Measurements from ENCODE around the gene BNC1.
"Not testable (repeated sequence)": the region's sequence is repeated elsewhere in the genome, so short reads cannot be mapped to it uniquely, and the experiment has no call there.

BNC1 gene

DNA sequence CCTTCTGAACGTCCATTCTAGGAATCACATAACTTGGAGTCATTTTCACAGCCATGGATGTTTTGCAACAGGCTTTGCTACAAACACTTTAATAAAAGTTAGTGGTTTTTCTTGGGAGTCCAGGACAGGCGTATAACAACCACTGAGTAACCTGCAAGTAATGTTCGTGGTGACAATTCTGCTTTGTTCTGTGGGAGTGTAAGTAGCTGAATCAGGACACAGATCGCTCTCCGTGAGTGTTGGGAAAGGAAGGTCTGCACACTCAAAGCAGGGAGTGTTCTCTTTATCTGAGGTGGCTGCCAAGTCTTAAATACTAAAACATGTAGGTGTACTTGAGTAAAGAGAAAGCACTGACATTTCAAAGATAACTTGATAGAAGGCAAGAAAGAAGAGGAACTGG lies 7.9 kb upstream of the BNC1 start:
- no peak for DNase-seq

DNA sequence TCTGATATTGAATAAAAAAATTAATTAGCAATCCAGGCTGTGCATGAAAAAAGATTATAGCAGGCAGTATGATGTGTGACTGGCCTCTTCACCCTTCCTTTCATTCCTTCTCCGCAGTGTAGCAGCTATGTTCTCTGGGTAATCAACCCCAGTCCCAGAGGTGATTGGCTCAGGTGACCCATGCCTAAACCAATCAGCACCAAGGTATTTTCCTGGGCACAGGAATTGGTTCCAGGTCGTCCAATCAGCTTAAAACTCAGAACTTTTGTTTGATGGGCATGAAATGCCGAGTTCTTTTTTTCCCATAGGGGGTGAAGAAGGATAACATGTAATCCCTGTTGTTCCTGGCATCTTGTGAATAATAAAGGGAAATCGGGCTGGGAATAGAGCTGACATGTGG lies 5.8 kb upstream of the BNC1 start:
- no peak for DNase-seq

DNA sequence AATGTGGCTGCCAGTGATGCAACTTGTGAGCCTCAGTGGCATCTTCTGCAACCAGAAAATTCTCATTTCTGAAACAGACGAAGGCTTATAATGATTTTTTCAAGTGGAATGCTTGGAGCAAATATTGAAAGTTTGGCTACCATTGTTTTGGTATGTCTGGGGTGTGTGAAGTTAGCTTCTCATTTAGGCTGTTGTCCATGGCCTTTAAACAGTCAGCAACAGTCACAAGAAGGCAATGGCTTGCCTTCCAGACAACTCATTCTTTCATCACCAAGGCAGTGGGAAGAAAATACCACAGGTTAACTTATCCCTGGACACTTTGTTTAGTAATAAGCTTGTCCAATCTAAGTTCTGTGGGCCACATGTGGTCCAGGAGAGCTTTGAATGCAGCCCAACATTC lies 4.7 kb upstream of the BNC1 start:
- no peak for DNase-seq

DNA sequence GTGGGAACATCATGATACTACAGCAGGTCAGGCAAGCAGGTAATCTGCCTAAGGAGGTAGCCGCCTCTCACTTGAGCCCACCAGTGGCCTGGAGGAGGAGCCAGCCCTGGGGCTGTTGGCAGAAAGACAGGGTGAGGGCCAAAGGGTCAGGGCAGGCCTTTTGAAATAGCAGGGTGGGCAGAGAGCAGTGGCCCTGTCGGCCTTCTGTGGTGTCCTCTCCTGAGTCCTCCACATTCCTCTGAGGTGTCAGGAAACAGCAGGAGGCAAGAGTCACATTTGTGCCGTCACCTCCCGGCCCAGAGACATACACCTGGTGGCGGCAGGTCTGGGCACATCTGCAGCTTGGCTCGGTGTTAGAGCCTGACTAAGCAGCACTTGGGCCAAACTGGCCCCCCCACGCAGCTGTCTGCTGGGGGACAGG lies 3.9 kb upstream of the BNC1 start:
- no peak for DNase-seq

DNA sequence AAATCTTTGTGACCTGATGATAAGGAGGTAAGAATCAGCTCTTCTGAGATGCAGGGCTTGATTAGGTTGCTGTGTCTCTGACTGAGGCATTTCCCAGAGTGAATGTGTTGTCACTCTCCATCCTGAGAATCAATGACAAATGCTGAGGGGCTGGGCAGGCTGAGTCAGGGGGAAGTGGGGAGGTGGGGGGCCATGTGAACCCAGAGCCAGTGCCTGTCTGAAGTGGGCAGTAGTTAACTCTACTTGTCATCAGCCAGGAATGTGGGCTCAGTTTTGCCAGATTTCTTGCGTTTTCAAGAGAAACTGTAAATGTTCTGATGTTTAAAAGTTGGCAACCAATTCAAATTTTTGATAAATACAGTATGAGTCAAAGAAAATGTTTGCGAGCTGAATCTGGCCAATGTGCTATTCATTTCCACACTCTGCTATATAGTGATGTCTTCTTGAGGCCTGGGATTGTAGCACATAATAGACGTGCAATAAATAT lies 3.1 kb upstream of the BNC1 start:
- DNase-seq, result no peak

DNA sequence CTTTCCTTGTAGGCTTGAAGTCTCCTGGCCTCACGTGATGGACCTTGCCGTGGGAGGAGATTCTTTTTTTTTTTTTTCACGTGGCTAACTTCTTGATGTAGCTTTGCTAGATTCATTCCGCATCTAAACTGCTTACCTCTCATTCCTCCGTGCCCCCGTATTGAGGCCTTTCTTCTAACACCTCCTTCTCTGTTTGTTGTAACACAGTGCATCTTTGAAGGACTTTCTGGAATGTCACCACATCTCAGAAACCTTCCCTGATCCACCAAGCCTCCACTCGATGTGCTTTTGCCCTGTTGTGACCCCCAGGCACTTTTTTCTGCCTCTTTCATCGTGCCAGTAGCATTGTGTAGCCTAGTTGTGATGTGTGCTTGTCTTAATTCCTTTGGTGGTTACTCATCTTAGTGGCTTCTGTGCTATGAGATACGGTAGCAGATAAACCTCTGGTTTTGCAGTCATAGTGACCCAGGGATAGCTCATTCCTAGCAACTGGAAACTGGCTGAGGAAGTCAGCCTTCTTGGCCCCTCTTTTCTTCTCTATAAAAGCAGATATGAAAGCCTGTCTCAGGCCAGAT lies 1.6 kb upstream of the BNC1 start:
- DNase-seq, result no peak

DNA sequence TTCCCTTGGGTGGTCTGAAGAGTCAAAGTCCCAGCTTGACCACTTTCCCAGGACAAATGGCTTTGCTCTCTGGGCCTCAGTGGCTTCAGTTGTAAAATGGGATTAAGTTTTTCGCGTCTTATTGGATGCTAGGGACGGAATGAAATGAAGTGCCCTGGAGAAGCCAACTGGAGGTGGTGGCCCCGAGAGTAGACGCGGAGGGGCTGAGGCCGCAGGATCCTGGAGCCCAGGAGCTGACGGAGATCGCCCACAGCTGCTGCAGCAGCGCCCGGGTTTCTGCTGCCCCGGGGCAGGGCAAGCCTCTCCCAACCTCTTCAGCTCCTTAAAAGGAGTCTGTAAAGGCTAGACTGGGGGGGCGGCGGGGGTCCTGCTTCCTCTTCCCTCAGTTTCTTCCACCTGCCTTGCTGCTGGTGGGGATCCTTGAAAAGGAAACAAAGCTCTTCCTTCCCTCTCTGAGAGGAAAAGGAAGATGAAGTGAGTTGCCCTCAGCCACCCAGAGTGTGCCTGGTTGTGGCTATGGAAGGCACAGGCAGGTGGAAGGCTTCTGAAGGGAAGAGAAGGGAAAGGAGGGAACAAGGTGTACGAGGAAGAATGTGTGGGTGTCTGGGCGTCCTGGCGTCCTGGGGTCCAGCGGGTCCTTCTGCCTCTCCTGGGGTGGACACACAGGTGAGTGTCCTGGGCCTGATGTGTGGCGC lies 967 bp upstream of the BNC1 start:
- no peak for DNase-seq

DNA sequence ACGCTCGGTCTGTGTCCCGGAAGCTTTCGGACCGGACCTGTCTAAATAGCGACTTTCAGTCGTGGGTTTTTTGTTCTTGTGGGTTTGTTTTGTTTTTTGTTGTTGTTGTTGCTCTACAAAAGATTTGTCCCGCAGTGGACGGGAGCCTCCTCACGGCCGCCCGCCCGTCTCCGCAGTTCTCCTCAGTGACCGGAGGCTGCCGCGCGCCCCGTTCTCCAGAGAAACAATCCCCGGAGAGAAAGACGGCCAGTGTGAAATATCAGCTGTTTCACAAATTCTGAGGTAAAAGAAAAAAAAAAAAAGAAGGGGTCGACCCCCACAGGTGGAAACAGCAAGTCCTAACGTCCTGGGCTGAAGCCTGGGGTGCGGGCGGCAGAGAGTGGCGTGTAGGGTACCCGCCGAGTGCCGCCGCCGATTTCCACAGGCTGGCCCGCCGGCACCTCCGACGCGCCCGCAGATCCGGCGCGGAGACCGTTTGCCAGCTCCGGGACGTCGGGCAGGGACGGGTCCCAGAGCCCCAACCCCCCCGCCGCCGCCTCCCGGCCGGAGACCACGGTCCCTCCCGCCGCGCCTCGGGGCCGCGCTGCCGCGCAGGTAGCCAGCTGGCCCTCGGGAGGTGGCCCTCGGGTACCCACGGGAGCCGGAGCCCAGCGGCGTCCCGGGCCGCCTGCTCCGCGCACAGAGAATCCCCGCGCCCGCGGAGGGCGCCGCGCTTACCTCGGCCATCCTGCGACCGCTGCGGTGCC lies 478 bp downstream of the BNC1 start:
- DNase-seq, result no peak

DNA sequence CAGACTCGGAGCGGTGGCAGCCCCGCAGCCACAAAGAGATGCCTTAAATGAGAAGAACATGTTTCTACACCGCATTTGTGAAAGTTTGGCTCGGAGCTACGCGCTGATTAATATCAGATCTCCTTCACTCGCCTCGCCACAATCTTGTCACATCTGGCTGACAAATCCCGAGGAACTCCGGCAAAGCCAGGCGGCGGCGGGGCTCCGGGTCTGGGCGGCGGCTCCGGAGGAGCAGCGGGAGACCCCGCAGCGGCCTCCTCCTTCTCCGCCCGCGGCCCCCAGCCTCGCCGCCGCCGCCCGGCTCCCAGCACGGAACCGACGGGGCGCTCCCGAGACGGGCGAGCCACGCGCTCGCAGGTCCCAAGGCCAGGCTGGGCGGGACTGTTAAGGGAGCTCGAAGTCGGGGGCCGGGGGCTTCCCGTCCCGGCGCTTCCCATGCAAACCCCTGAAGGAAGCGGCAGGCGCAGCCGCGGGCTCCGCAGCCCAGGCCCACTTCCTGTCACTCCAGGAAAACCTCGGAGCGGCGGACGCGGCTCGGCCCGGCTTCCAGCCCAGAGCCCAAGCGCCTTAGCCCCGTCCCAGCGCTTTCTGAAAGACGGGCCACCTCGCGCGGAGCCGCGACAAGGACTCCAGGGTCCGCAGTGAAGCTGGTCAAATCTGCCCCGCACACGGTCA lies 1.2 kb downstream of the BNC1 start:
- no peak for DNase-seq

DNA sequence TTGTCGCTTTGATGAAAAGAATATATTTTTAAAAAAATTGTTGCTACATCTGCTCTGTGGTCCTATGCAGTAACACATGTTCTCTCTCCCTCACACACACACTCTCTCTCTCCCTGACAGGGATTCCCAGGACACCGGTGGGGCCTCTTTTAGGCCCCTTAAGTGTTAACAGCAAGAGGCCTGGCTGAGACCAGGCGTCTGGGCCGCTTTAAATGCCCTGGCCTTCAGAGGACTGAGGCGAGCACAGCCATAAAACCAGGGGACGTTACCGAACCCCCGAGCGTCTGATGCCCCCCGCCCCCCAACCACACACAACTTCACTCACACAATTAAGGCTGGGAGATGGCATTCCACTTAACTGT lies 1.7 kb downstream of the BNC1 start:
- DNase-seq, result no peak

DNA sequence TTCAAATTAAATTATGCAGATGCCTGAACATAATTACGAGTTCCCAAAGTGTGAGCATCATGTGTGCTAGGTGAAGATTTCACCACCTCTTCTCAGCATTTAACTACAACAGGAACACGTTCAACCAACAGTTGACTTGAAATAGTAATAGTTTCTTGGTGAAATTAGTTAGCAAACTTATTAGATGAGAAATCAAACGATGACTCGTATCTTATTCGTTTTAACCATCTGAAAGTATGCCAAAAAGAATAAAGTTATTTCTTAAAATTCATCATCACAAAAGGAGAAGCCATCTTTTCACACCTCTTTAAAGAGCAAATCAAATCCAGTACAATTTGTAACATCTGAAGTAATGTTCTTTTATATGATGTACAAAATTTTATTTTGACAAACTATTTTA lies 2.3 kb downstream of the BNC1 start:
- no peak for DNase-seq

DNA sequence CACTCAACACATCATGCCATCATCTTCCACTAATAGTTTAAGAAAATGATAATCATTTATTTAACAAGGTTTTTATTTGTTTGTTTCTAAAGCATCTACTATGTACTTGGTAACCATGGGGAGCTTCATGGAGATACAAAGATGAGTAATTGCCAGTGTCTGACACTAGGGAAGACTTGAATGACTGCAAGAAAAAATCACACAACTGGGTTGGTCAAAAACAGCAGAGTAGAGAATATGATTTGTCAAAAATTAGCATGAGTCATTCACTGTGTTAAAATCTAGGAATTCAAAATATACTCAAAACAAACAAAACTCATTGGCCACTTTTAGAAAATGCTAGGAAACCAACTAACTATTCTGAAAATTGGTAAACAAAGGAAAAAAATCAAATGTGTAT lies 6.3 kb downstream of the BNC1 start:
- no peak for DNase-seq

DNA sequence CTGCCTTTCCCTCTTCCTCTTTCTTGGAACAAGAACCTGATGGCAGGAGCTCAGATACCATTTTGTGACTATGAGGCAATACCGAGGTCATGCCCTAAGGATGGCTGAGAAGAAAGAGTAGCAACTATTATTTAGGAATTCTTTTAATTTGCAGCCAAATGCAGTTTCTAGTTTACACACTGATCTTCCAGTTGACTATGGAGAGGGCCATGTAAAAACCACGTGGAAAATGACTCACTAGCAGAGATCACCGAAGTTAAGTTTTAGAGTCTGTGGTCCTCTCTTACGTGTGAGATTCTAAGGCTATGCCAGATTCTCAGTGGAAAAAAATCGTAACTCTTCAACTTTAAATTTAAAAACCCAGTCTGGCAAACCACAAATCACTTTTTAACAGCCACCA lies 7.8 kb downstream of the BNC1 start:
- DNase-seq, result no peak

DNA sequence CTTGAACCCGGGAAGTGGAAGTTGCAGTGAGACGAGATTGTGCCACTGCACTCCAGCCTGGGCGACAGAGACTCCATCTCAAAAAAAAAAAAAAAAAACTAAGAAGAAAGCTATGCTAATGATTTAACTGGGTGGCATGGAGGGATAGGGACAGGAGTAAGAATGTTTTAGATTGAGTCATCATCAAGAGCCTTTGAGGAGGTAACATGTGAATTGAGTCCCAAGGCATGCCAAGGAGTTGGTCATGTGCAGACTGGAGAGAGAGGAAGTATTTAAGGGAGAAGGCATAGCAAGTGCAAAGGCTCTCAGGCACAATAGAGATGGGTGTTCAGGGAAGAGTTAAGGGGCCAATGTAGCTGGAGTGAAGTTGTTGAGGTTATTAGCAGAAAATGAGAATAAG lies 9.1 kb downstream of the BNC1 start:
- DNase-seq, result no peak

DNA sequence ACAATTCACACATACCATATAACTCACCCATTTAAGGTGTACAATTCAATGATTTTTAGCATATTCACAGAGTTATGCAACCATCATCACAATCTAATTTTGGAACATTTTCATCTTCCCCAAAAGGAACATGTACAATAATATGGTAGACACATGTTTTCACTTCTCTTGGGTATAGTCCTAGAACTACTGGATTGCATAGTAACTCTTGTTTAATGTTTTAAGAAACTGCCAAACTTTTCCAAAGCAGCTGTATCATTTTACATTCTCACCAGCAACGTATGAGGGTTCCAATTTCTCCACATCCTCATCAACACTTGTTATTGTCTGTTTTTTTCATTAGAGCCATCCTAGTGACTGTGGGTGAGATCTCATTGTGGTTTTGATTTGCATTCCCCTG lies 14.3 kb downstream of the BNC1 start:
- no peak for DNase-seq

DNA sequence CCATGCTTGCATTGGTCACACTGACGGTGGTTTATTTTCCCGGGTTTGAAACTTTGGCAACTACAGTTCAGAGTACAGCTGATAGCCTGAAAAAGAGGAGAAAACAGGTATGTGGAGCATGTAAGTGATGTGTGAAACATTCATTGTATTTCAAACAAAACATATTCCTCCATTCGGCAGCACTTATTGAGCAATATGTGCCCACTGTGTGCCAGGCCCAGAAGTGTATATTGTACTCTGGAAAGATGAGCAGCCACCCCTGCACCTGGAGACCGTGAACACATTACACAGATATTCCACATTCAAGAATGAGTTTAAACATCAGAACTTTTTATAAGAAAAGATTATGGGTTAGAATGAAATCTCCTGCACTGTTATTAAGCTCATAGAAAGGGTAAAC lies 16.3 kb downstream of the BNC1 start:
- no peak for DNase-seq

DNA sequence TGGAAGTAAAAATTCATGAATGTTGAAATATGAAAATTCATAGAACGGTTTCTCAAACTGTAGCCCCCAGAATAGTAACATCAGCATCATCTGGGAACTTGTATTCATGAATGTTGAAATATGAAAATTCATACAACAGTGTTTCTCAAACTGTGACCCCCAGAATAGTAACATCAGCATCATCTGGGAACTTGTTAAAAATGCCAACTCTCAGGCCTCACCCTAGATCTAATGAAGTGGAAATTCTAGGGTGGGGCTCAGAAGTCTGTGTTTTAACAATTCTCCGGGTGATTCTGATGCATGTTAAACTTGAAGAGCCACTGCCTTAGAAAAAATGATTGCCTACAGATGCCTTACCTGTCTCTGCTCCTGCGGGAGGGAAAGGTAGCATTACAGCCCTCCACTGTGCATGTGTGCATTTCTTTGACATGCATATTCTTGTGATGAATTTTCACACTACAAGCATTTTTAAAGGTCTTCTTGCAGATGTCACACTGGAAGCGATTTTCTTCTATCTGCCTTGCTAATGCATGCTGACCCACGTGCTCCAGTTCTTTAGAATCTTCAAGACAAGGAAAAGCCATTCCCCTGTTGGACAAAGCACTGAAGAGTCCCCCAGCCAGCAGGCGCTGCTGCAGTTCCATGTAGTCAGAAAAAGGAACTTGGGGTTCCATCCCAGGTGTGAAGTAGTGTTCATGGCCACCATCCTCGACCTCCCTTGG lies 21.7 kb downstream of the BNC1 start:
- DNase-seq, result no peak

DNA sequence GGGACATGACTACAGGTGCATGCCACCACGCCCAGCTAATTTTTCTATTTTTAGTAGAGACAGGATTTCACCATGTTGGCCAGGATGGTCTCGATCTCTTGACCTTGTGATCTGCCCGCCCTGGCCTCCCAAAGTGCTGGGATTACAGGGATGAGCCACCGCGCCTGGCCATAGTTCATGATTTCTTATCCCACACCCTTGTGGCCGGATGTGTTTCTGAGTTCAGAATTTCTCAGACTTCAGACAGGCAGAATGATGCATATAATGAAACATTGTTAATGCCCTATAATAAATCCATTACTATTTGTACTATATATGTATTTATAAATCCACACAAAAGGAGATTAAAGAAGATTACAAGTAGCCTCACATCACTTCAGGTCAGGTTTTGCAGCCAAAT lies 22.3 kb downstream of the BNC1 start:
- not testable (repeated sequence) for DNase-seq

DNA sequence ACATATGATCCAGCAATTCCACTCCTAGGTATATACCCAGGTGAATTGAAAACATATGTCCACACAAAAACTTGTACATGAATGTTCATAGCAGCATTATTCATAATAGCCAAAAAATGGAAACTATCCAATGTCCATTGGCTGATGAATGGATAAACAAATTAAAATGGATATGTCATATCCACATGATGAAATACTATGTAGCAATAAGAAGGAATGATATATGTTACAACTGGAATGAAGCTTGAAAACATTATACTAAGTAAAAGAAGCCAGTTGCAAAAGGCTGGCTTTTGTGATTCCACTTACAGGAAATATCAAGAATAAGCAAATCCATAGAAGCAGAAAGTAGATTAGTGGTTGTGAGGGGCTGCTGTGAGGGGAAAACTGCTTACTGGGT lies 33.7 kb downstream of the BNC1 start:
- no peak for DNase-seq

DNA sequence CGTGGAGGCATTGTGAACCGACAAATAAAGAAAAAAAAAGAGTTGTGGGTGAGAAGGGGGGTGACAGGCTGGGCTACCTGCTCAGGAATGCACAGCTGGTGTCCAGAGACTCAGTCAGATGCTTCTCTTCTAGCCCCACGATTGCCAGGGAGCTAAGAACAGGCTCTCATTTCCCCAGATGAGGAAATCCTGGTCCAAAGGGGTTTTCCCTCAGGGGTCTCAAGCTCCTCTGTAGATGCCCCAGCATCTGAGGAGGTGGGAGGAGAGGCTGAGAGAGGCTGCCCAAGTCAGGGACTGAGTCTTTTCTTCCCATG lies 35.5 kb downstream of the BNC1 start:
- no peak for DNase-seq

DNA sequence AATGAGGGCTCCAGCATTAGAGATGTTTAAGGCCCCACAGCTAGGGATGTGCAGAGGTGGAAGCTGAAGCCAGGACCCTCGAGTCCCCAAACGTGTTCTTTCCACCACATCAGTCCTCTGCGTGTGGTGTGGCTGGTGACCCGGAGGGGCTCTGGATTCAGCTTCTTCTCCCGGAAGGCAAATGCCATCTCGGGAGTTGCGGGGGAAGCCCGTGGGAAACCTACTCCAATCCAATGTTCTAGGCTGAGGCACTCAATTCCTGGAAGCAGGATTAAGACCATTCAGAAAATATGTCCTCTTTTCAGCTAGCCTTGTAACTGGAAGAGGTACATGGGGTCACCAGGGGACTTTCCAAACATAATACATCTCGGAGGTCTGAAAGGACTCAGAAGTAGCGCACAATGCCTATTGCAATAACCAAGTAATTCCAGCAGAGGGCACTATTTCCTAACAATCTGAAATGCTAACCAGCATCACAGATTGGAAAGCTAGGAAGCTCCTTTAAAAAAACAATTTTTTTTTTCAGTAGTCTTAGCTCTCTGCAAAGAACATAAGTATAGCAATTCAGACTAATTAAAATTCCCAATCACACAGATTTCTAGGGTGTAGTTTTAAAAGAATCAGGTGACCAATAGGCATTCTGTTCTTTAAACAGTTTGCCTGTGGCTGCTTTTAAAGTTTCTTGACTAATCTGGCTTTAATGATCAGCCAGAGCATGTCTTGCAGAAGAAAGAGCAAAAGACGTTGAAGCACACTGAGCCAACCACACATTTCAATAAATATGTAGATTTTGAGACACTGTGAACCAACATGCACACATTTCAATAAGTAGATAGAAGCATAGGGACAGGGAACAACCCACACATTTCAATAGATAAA lies 36.1 kb downstream of the BNC1 start:
- peak; percentile 14 for DNase-seq

DNA sequence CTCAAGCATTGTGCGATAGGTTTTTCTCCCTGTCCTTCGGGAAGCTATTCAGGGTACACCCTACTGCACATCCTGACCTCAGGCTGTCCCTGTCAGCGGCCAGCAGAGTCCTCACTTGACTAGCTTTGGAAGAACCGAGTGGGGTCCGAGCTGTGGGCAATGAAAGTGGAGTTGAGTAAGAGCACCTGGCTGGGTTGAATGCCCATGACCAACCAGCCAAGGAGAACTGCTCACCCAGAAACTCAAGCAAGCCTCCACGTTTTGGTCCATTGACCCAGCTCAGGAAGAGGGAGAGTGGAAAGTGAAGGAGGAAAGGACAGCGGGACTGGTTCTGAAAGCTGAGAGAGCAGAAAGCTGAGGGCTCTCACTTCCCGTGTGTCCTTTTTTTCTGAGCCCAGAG lies 40.8 kb downstream of the BNC1 start:
- no peak for DNase-seq

Measured in central memory CD4-positive, alpha-beta T cell (primary cell).